ENCODE data around the gene FNIP2.

The FNIP2 gene

GRCh38 chr4:158776106-158776505 is 7.3 kb downstream of the FNIP2 start:
- no peak overlapping the region for H3K27ac ChIP-seq

GRCh38 chr4:158777423-158778155 is 8.8 kb downstream of the FNIP2 start:
- H3K27ac ChIP-seq, result no peak overlapping the region
- TF ChIP-seq ZFX (IDR thresholded peaks at IDR 0.05; ENCODE audit: borderline replicate concordance) (no peak), CTCF (IDR thresholded peaks at IDR 0.05) (no peak)

More at GRCh38 chr4:158776106-158776505, 7.3 kb downstream of the FNIP2 start:
- TF ChIP-seq ZFX (IDR thresholded peaks at IDR 0.05; ENCODE audit: borderline replicate concordance) (no peak), CTCF (IDR thresholded peaks at IDR 0.05) (no peak)

GRCh38 chr4:158778156-158778711 is 9.4 kb downstream of the FNIP2 start:
- no peak overlapping the region for H3K27ac ChIP-seq
- TF ChIP-seq ZFX (IDR thresholded peaks at IDR 0.05; ENCODE audit: borderline replicate concordance) (no peak), CTCF (IDR thresholded peaks at IDR 0.05) (no peak)

GRCh38 chr4:158778712-158779111 is 9.9 kb downstream of the FNIP2 start:
- no peak overlapping the region for H3K27ac ChIP-seq
- no peak for TF ChIP-seq ZFX (IDR thresholded peaks at IDR 0.05; ENCODE audit: borderline replicate concordance)
- no peak for TF ChIP-seq CTCF (IDR thresholded peaks at IDR 0.05)

- TF ChIP-seq ZFX (IDR thresholded peaks at IDR 0.05; ENCODE audit: borderline replicate concordance), result no peak
- no peak for TF ChIP-seq CTCF (IDR thresholded peaks at IDR 0.05)
- no peak overlapping the region for H3K27ac ChIP-seq
Measured at GRCh38 chr4:158781963-158782362, 13.1 kb downstream of the FNIP2 start.

GRCh38 chr4:158782551-158783360 is 13.9 kb downstream of the FNIP2 start:
- H3K27ac ChIP-seq, result peak overlapping the region; percentile 27; the same call in 1 of the 2 replicates
- TF ChIP-seq ZFX (IDR thresholded peaks at IDR 0.05; ENCODE audit: borderline replicate concordance) (no peak), CTCF (IDR thresholded peaks at IDR 0.05) (no peak)
